ENCODE measurements around the gene PNMA8C.

- TF ChIP-seq ESRRG (CRISPR knock-in tag; IDR thresholded peaks at IDR 0.05): no peak
- TF ChIP-seq ZC3H10 (CRISPR knock-in tag; IDR thresholded peaks at IDR 0.05): no peak
- TF ChIP-seq ZFP30 (CRISPR knock-in tag; IDR thresholded peaks at IDR 0.05): no peak
- no peak for TF ChIP-seq BACH2 (CRISPR knock-in tag; IDR thresholded peaks at IDR 0.05; ENCODE audit: borderline replicate concordance)
- TF ChIP-seq ZFP3 (CRISPR knock-in tag; IDR thresholded peaks at IDR 0.05): no peak
- TF ChIP-seq PATZ1 (CRISPR knock-in tag; IDR thresholded peaks at IDR 0.05; ENCODE audit: borderline replicate concordance): no peak
- no peak for TF ChIP-seq POU6F1 (CRISPR knock-in tag; IDR thresholded peaks at IDR 0.05; ENCODE audit: borderline replicate concordance, low read depth)
Observed at GRCh38 chr19:46387713-46388130, 41.0 kb downstream of the PNMA8C start.

All from SK-N-SH treated with all-trans-retinoic acid at 6 μM for 48 hours (cell line).